NCI-H1092 treated with DMSO at 0.1 percent for 48 hours (cell line): Measurements from ENCODE around the gene SH3BP4.
"Not testable (repeated sequence)": the region's sequence is repeated elsewhere in the genome, so short reads cannot be mapped to it uniquely, and the experiment has no call there.

Experiments used
- DNase-seq: peaks from one replicate; lab custom pipeline; 2025; lab: John Stamatoyannopoulos, UW

Gene SH3BP4

GRCh38 chr2:235017441-235017840 lies 65.6 kb downstream of the SH3BP4 start:
- DNase-seq = no peak

- DNase-seq = no peak
Measured at GRCh38 chr2:235018838-235019237, 67.0 kb downstream of the SH3BP4 start.

- not testable (repeated sequence) for DNase-seq
Measured at GRCh38 chr2:235020141-235020540, 68.3 kb downstream of the SH3BP4 start.

GRCh38 chr2:235021752-235022151 lies 69.9 kb downstream of the SH3BP4 start:
- DNase-seq = no peak

GRCh38 chr2:235024191-235024860 lies 72.5 kb downstream of the SH3BP4 start:
- no peak for DNase-seq

GRCh38 chr2:235024931-235025773 lies 73.3 kb downstream of the SH3BP4 start:
- no peak for DNase-seq

- DNase-seq = no peak
Measured at GRCh38 chr2:235025800-235026536, 74.2 kb downstream of the SH3BP4 start.

GRCh38 chr2:235026649-235027557 lies 75.1 kb downstream of the SH3BP4 start:
- peak; percentile 56 for DNase-seq

GRCh38 chr2:235027558-235028214 lies 75.9 kb downstream of the SH3BP4 start:
- DNase-seq = no peak

- no peak for DNase-seq
Measured at GRCh38 chr2:235028646-235029045, 76.8 kb downstream of the SH3BP4 start.

GRCh38 chr2:235029054-235029453 lies 77.2 kb downstream of the SH3BP4 start:
- DNase-seq = no peak

- no peak for DNase-seq
Measured at GRCh38 chr2:235030126-235030525, 78.3 kb downstream of the SH3BP4 start.

GRCh38 chr2:235030936-235031335 lies 79.1 kb downstream of the SH3BP4 start:
- DNase-seq = no peak

GRCh38 chr2:235031686-235032373 lies 80.0 kb downstream of the SH3BP4 start:
- no peak for DNase-seq

- DNase-seq = no peak
Measured at GRCh38 chr2:235032466-235032865, 80.6 kb downstream of the SH3BP4 start.

- no peak for DNase-seq
Measured at GRCh38 chr2:235032949-235033348, 81.1 kb downstream of the SH3BP4 start.

GRCh38 chr2:235034265-235035118 lies 82.7 kb downstream of the SH3BP4 start:
- no peak for DNase-seq

- no peak for DNase-seq
Measured at GRCh38 chr2:235037604-235038166, 85.9 kb downstream of the SH3BP4 start.
